HepG2 (cell line): ENCODE results near the gene NAA35. TPM values are rescaled to one million over a fixed set of nuclear protein-coding genes. Genes with fewer than 3 reads are reported as not detected.

Source experiments
- CC2D1A ChIP-seq: sonication (generic); formaldehyde crosslinking; IDR thresholded peaks from 2 replicates; pipeline ENCODE4 v1.8.1; 2023; ENCODE audit warnings: mild to moderate bottlenecking, missing genetic modification reagents
- E2F1 ChIP-seq: sonication (generic); formaldehyde crosslinking; IDR thresholded peaks from 2 replicates; pipeline ENCODE4 v1.5.0; 2020; ENCODE audit warnings: missing genetic modification reagents
- EHMT2 ChIP-seq: fragments of 200-600 bp; sonication (generic); IDR thresholded peaks from 2 replicates; pipeline ENCODE4 v1.7.0; 2017; ENCODE audit warnings: antibody characterized with exemption, low read depth, low read length, borderline replicate concordance
- GMEB1 ChIP-seq: sonication (generic); formaldehyde crosslinking; IDR thresholded peaks from 2 replicates; pipeline ENCODE4 v1.5.1; 2020; ENCODE audit warnings: missing genetic modification reagents, mild to moderate bottlenecking, borderline replicate concordance
- KAT8 ChIP-seq: IDR thresholded peaks from 2 replicates; pipeline ENCODE4 v1.6.1; 2016; ENCODE audit warnings: missing genetic modification reagents, missing compliant biosample characterization
- KDM4B ChIP-seq: sonication (generic); formaldehyde crosslinking; IDR thresholded peaks from 2 replicates; pipeline ENCODE4 v1.4.0; 2020; ENCODE audit warnings: missing genetic modification reagents
- MIER3 ChIP-seq: IDR thresholded peaks from 2 replicates; pipeline ENCODE4 v1.6.1; 2016; ENCODE audit warnings: missing compliant biosample characterization, borderline replicate concordance
- MYC ChIP-seq: sonication (generic); formaldehyde crosslinking; IDR thresholded peaks from 2 replicates; pipeline ENCODE4 v1.9.0; 2021; ENCODE audit warnings: missing genetic modification reagents, borderline replicate concordance
- NCOA2 ChIP-seq: sonication (generic); formaldehyde crosslinking; IDR thresholded peaks from 2 replicates; pipeline ENCODE4 v1.8.0; 2022; ENCODE audit warnings: inconsistent platforms
- PAXIP1 ChIP-seq: sonication (generic); formaldehyde crosslinking; conservative IDR thresholded peaks from 2 replicates; pipeline ENCODE4 v1.4.0; 2020; ENCODE audit warnings: mild to moderate bottlenecking, missing genetic modification reagents, moderate library complexity
- PBX3 ChIP-seq: sonication (generic); formaldehyde crosslinking; IDR thresholded peaks from 2 replicates; pipeline ENCODE4 v1.8.1; 2023; ENCODE audit warnings: missing genetic modification reagents, inconsistent platforms, borderline replicate concordance
- SYNCRIP ChIP-seq: fragments of 200-400 bp; formaldehyde crosslinking; IDR thresholded peaks from 2 replicates; pipeline ENCODE4 v1.6.1; 2018; ENCODE audit warnings: mild to moderate bottlenecking, low read depth, low read length; ENCODE audit not compliant: insufficient read depth
- THAP11 ChIP-seq: IDR thresholded peaks from 2 replicates; pipeline ENCODE4 v1.6.1; 2016; ENCODE audit warnings: missing biosample characterization, missing genetic modification reagents
- ZGPAT ChIP-seq: IDR thresholded peaks from 2 replicates; pipeline ENCODE4 v1.6.1; 2016; ENCODE audit warnings: mild to moderate bottlenecking
- ZNF234 ChIP-seq: sonication (generic); formaldehyde crosslinking; conservative IDR thresholded peaks from 2 replicates; pipeline ENCODE4 v1.5.1; 2020; ENCODE audit warnings: mild to moderate bottlenecking, missing genetic modification reagents
- ZNF530 ChIP-seq: sonication (generic); formaldehyde crosslinking; IDR thresholded peaks from 2 replicates; pipeline ENCODE4 v1.5.0; 2020; ENCODE audit warnings: low read depth, mild to moderate bottlenecking, missing genetic modification reagents
- ZNF761 ChIP-seq: sonication (generic); formaldehyde crosslinking; conservative IDR thresholded peaks from 2 replicates; pipeline ENCODE4 v1.4.0; 2020; ENCODE audit warnings: mild to moderate bottlenecking, missing genetic modification reagents
- ZNF772 ChIP-seq: sonication (generic); formaldehyde crosslinking; IDR thresholded peaks from 2 replicates; pipeline ENCODE4 v1.5.0; 2020; ENCODE audit warnings: mild to moderate bottlenecking, missing genetic modification reagents
- polyA plus RNA-seq, 8 experiments: library from polyadenylated mRNA; depleted of rRNA in 3 of 8; stranded (reverse) in 7 of 8; unstranded in 1 of 8; fragments of >200 nt; fragmentation: Illumina TruSeq in 4 of 8; extraction: Trizol in 4 of 8; gene quantifications; 2 replicates each; pipeline versions ENCODE4 v1.2.1 to v1.2.3, GENCODE V29; 2011 to 2016; ENCODE audit warnings: low read depth in 4 of 8, missing spikeins in 1 of 8, mixed read lengths in 1 of 8; ENCODE audit not compliant: insufficient read depth in 1 of 8
- total RNA-seq, 5 experiments: library from RNA; depleted of rRNA; stranded (reverse); fragments of >200 nt; fragmentation: Illumina TruSeq; extraction: Trizol; gene quantifications; 2 replicates each; pipeline ENCODE4 v1.2.3, GENCODE V29; 2016; ENCODE audit warnings: low read depth in 1 of 5

NAA35 gene
- total and polyA plus RNA-seq, 2 of the 13 experiments (the other 11 are each of a cell fraction or from before 2014, with no cell fraction given): 21.6 to 28.9 TPM

- no peak for TF ChIP-seq CC2D1A (CRISPR knock-in tag)
- no peak for TF ChIP-seq KDM4B (CRISPR knock-in tag)
- peak; percentile 88 for TF ChIP-seq THAP11
- TF ChIP-seq GMEB1: peak; percentile 89
- TF ChIP-seq ZNF530: no peak
- TF ChIP-seq EHMT2: no peak
- TF ChIP-seq ZGPAT (CRISPR knock-in tag): peak; percentile 70
- TF ChIP-seq SYNCRIP: no peak
- TF ChIP-seq ZNF761 (CRISPR knock-in tag): peak; percentile 54; the same call in 1 of the 2 replicates
- peak; percentile 17; the same call in 1 of the 2 replicates for TF ChIP-seq NCOA2
- no peak for TF ChIP-seq ZNF234 (CRISPR knock-in tag)
- TF ChIP-seq PAXIP1 (CRISPR knock-in tag): peak; percentile 51; the same call in 1 of the 2 replicates
- TF ChIP-seq ZNF772 (CRISPR knock-in tag): peak; percentile 34
- TF ChIP-seq MYC (CRISPR knock-in tag): peak; percentile 75
- peak; percentile 56; the same call in 1 of the 2 replicates for TF ChIP-seq MIER3
- TF ChIP-seq E2F1: 0 out of 2 replicates have a peak, but pooled peaks have one; percentile 21
- TF ChIP-seq KAT8 (CRISPR knock-in tag): peak; percentile 91
- TF ChIP-seq PBX3 (CRISPR knock-in tag): no peak
Measured at GRCh38 chr9:85940832-85941621, at the start of gene NAA35 (continued).
